GM20000 (cell line): ENCODE results near the gene TMSB4X.

Source experiments
- DNase-seq: peaks from one replicate; pipeline ENCODE4 v3.0.0; 2012; ENCODE audit warnings: low spot score
- CTCF ChIP-seq: IDR thresholded peaks from 2 replicates; pipeline ENCODE4 v1.5.1; 2012; ENCODE audit warnings: mild to moderate bottlenecking, control low read depth; ENCODE audit errors: extremely low read depth, missing control alignments

The TMSB4X gene

GRCh38 chrX:13022926-13023325, 48.0 kb downstream of the TMSB4X start:
- TF ChIP-seq CTCF, result no peak
- peak; percentile 32 for DNase-seq

- DNase-seq, result no peak
These were observed 48.7 kb downstream of the TMSB4X start for GRCh38 chrX:13023567-13023966.

GRCh38 chrX:13023979-13024378, 49.1 kb downstream of the TMSB4X start:
- TF ChIP-seq CTCF, result no peak

More at GRCh38 chrX:13023567-13023966, 48.7 kb downstream of the TMSB4X start:
- TF ChIP-seq CTCF, result no peak

GRCh38 chrX:13024986-13025385, 50.1 kb downstream of the TMSB4X start:
- TF ChIP-seq CTCF, result no peak
- no peak for DNase-seq

More at GRCh38 chrX:13023979-13024378, 49.1 kb downstream of the TMSB4X start:
- DNase-seq, result no peak
